Prostate gland (tissue), 2 donors: ENCODE data around the gene GABRG3. TPM values are rescaled to one million over a fixed set of nuclear protein-coding genes. Genes with fewer than 3 reads are reported as not detected.

Source experiments
- DNase-seq: peaks from one replicate; pipeline ENCODE4 v3.0.0-alpha.2; 2019; ENCODE audit warnings: low spot score
- H3K27ac ChIP-seq, 2 donors: fragments of 200-600 bp; sonication (generic); 2 replicates each; pipeline ENCODE4 v1.5.1; 2017 to 2019
- H3K27me3 ChIP-seq: fragments of 200-600 bp; sonication (generic); replicated peaks from 2 replicates; pipeline ENCODE4 v1.5.1; 2019; ENCODE audit not compliant: insufficient read depth
- H3K36me3 ChIP-seq, 2 donors: fragments of 200-600 bp; sonication (generic); 1 replicate in 1 of 2; 2 replicates in 1 of 2; pipeline versions ENCODE4 v1.5.1 to v1.8.1; 2017 to 2019
- H3K4me1 ChIP-seq: fragments of 200-600 bp; sonication (generic); replicated peaks from 2 replicates; pipeline ENCODE4 v1.5.1; 2019
- H3K4me3 ChIP-seq, 2 donors: fragments of 200-600 bp; sonication (generic); 2 replicates each; pipeline ENCODE4 v1.5.1; 2017 to 2019
- H3K9me3 ChIP-seq: fragments of 200-600 bp; sonication (generic); 2 replicates; pipeline ENCODE4 v1.5.1; 2017
- POLR2A ChIP-seq: fragments of 450-650 bp; IDR thresholded peaks from one replicate; pipeline ENCODE4 v1.6.1; 2016; ENCODE audit warnings: antibody characterized with exemption, mild to moderate bottlenecking
- POLR2AphosphoS5 ChIP-seq: sonication (generic); formaldehyde crosslinking; IDR thresholded peaks from one replicate; pipeline ENCODE4 v1.6.1; 2017; ENCODE audit warnings: antibody characterized with exemption
- WGBS: methylation state at CpG from one replicate; pipeline ENCODE4 v1.1.5; 2018; 5-methylcytosine and 5-hydroxymethylcytosine counted together
- intact Hi-C: fragments of 100-400 bp; cut with DNase I; formaldehyde crosslinking; loops from one replicate; pipeline ENCODE4 v1.14.2; 2022
- total RNA-seq, 2 donors: library from RNA; depleted of rRNA; stranded (reverse); fragments of >200 nt; gene quantifications; one replicate each; pipeline ENCODE4 v1.1.0, GENCODE V29; 2016
- TF ChIP-seq, protein P1 (sequence below), 4 experiments: fragments of 200-600 bp in 2 of 4; fragments of 450-650 bp in 2 of 4; sonication (generic) in 2 of 4; IDR thresholded peaks; 1 replicate in 3 of 4; 2 replicates in 1 of 4; pipeline ENCODE4 v1.5.1; 2016 to 2019; ENCODE audit warnings: antibody characterized with exemption in 4 of 4, mild to moderate bottlenecking in 2 of 4, moderate library complexity in 2 of 4

Gene GABRG3
- total RNA-seq, 2 donors from 2014 or later = 15.6 to 35.4 TPM

DNA sequence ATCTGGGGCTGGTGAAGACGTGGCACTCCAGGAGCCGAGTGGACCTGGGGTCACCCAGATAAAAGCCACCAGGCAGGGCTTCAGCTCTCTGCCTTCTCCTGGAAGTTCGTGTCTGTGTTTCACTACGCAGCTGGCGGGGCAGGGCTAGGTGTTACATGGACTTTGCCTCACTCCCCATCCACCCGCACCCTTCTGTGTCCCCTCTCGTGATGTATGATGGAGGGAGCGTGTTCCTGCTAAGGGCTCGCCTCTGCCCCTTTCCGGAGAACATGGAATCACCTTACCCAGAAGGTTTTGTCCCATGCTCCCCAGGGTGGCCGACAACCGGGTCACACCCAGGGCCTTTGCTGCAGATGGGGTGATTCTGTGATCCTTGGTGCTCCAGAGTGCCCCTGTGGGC, 96.2 kb downstream of the GABRG3 start:
- H3K27me3 ChIP-seq = no peaks in the 10 kb centered on the region
- H3K27ac ChIP-seq = no peak overlapping the region
- no peaks in the 10 kb centered on the region for H3K9me3 ChIP-seq
- H3K36me3 ChIP-seq = no peaks in the 10 kb centered on the region
- H3K4me3 ChIP-seq = no peak overlapping the region
- TF ChIP-seq POLR2A = no peak
- DNase-seq = no peak
- no peaks in the 10 kb centered on the region for H3K4me1 ChIP-seq
- 91% methylated on average over 12 of the region's 12 CpGs for whole genome bisulfite sequencing
- intact Hi-C loops = no loop called here

GRCh38 chr15:27070841-27071240, 99.9 kb downstream of the GABRG3 start:
- H3K4me3 ChIP-seq = no peak overlapping the region
- no peak for TF ChIP-seq POLR2AphosphoS5
- no peak for TF ChIP-seq POLR2A
- TF ChIP-seq, protein P1, sequence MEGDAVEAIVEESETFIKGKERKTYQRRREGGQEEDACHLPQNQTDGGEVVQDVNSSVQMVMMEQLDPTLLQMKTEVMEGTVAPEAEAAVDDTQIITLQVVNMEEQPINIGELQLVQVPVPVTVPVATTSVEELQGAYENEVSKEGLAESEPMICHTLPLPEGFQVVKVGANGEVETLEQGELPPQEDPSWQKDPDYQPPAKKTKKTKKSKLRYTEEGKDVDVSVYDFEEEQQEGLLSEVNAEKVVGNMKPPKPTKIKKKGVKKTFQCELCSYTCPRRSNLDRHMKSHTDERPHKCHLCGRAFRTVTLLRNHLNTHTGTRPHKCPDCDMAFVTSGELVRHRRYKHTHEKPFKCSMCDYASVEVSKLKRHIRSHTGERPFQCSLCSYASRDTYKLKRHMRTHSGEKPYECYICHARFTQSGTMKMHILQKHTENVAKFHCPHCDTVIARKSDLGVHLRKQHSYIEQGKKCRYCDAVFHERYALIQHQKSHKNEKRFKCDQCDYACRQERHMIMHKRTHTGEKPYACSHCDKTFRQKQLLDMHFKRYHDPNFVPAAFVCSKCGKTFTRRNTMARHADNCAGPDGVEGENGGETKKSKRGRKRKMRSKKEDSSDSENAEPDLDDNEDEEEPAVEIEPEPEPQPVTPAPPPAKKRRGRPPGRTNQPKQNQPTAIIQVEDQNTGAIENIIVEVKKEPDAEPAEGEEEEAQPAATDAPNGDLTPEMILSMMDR (IDR thresholded peaks at IDR 0.05) = no peak
- no peaks in the 10 kb centered on the region for H3K4me1 ChIP-seq
- no peak overlapping the region for H3K27ac ChIP-seq
- no peaks in the 10 kb centered on the region for H3K9me3 ChIP-seq
- no peak for DNase-seq
- H3K27me3 ChIP-seq = no peaks in the 10 kb centered on the region
- no peaks in the 10 kb centered on the region for H3K36me3 ChIP-seq
- intact Hi-C loops = no loop called here
- WGBS = 78% methylated on average over 6 of the region's 6 CpGs

DNA sequence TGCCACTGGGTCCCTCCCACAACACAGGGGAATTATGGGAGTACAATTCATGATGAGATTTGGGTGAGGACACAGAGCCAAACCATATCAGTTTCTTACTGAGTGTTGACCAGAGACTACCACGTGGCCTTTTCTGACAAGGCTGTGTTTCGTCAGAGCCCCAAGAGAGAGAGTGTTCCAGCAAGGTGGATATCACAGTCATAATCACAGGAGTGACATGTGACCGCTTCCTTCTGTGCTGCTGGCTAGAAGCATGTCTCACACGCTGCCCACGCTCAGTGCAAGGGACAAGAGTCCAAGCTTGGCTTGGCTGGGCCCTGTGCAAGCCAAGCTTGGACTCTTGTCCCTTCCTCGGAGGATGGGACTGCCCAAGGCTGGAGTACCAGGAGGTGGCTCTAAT, 103.2 kb downstream of the GABRG3 start:
- H3K36me3 ChIP-seq = no peaks in the 10 kb centered on the region
- no peaks in the 10 kb centered on the region for H3K9me3 ChIP-seq
- no peak overlapping the region for H3K27ac ChIP-seq
- WGBS = 92% methylated on average over 6 of the region's 6 CpGs
- TF ChIP-seq POLR2A = no peak
- TF ChIP-seq, protein P1 (IDR thresholded peaks at IDR 0.05) = no peak
- no peak for TF ChIP-seq POLR2AphosphoS5
- intact Hi-C loops = no loop called here
- H3K27me3 ChIP-seq = no peaks in the 10 kb centered on the region
- DNase-seq = no peak
- no peak overlapping the region for H3K4me3 ChIP-seq
- H3K4me1 ChIP-seq = no peaks in the 10 kb centered on the region

- no peaks in the 10 kb centered on the region for H3K36me3 ChIP-seq
- no peak overlapping the region for H3K4me3 ChIP-seq
- intact Hi-C loops = no loop called here
- no peaks in the 10 kb centered on the region for H3K4me1 ChIP-seq
- TF ChIP-seq, protein P1 (IDR thresholded peaks at IDR 0.05) = no peak
- TF ChIP-seq POLR2AphosphoS5 = no peak
- no peak for TF ChIP-seq POLR2A
- WGBS = 62% methylated on average over 5 of the region's 5 CpGs
- no peaks in the 10 kb centered on the region for H3K27me3 ChIP-seq
- no peak overlapping the region for H3K27ac ChIP-seq
- no peak for DNase-seq
- no peaks in the 10 kb centered on the region for H3K9me3 ChIP-seq
These were observed 106.8 kb downstream of the GABRG3 start for GRCh38 chr15:27077790-27078189.

DNA sequence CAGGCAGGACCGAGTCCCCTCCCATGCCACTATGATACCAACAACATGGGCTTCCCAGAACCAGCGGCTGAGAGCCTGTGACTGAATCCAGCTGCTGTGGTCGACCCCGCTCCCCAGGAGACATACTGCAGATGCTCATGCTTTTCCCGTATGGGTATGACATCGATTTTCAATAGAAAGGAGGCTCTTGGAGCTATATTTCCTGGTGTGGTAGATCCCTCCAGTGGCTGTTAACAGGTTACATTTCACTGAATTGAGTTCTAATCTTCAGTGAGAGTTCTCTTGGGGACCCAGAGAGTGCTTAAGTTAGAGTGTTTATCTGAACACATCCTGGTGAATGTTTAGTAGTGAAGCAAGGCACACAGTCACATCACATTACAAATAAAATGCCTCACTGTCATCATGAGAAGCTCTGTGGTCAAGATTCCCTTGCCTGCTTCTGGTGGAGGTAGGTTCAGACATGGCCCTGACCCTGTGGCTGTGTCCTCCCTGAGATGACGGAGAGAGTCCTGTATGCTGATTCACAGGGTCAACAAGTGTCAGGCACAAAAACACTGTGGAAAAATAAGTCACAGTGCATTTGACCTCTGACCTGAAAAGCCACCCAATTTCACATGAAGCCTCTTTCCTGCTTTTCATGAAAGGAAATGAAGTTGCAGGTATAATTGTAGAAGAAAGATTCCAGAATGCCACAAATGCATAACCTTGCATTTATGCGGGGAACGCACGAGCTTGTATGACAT, 110.9 kb downstream of the GABRG3 start:
- no peak for DNase-seq
- TF ChIP-seq POLR2A (no peak), POLR2AphosphoS5 (no peak)
- TF ChIP-seq, protein P1 (IDR thresholded peaks at IDR 0.05) = no peak
- 82% methylated on average over 10 of the region's 10 CpGs for WGBS
- intact Hi-C loops = no loop called here
- no peaks in the 10 kb centered on the region for H3K9me3 ChIP-seq
- no peak overlapping the region for H3K27ac ChIP-seq
- H3K4me1 ChIP-seq = no peaks in the 10 kb centered on the region
- no peaks in the 10 kb centered on the region for H3K36me3 ChIP-seq
- H3K27me3 ChIP-seq = no peaks in the 10 kb centered on the region
- no peak overlapping the region for H3K4me3 ChIP-seq
